Measurements from ENCODE around the gene APOLD1.
A peak's percentile ranks its signal among the peaks of the same experiment; 100 is the strongest.
"Not testable (repeated sequence)": the region's sequence is repeated elsewhere in the genome, so short reads cannot be mapped to it uniquely, and the experiment has no call there.

APOLD1 gene, protein sequence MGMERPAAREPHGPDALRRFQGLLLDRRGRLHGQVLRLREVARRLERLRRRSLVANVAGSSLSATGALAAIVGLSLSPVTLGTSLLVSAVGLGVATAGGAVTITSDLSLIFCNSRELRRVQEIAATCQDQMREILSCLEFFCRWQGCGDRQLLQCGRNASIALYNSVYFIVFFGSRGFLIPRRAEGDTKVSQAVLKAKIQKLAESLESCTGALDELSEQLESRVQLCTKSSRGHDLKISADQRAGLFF

DNA sequence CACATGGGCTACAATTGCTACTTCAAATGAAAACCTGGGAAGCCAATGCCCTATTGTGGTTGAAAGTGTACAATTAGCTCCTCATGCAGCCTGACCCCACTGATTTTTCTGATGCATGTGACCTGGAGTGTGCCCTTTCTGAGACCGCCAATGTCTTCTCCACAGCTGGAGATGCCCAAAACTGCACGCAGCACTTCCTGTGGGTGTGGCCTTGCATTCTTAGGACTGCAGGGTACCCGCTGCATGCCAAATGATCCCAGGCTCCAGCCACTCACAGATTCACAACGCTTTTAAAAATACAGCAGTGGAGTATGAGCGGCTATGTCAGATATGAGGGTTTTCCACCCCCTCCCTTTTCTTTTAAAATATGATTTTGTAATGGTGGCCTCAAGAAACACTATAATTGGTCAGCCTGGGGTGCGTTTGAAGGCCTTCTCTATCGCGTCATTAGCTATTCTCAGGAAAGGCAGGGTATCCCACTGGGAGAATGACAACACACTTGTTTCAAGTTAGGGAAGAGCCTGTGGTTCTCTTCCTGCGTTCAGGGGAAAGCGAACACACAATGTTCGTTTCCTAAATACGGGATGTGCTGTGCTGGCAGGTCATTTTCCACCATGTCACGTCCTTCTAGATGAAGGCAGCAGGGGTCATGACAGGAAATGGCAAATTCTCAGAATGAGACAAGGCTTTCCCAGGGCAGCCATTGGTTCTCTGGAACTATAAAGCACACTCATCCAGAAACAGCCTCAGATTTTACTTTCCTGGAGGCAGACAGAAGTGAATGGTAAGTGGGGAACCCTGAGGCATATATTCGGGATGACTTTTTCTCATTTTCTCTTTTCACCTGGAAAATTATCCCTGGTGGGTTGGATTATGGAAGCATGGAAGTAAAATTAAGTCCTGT, at the start of gene APOLD1:
TSS of gene APOLD1 (plus strand) at position 749 of the 904 bp plus-strand sequence. CDS start at position 782, 33 bp downstream.
- FAIRE-seq (no peak), DNase-seq (ENCODE audit: low spot score) (no peak)

DNA sequence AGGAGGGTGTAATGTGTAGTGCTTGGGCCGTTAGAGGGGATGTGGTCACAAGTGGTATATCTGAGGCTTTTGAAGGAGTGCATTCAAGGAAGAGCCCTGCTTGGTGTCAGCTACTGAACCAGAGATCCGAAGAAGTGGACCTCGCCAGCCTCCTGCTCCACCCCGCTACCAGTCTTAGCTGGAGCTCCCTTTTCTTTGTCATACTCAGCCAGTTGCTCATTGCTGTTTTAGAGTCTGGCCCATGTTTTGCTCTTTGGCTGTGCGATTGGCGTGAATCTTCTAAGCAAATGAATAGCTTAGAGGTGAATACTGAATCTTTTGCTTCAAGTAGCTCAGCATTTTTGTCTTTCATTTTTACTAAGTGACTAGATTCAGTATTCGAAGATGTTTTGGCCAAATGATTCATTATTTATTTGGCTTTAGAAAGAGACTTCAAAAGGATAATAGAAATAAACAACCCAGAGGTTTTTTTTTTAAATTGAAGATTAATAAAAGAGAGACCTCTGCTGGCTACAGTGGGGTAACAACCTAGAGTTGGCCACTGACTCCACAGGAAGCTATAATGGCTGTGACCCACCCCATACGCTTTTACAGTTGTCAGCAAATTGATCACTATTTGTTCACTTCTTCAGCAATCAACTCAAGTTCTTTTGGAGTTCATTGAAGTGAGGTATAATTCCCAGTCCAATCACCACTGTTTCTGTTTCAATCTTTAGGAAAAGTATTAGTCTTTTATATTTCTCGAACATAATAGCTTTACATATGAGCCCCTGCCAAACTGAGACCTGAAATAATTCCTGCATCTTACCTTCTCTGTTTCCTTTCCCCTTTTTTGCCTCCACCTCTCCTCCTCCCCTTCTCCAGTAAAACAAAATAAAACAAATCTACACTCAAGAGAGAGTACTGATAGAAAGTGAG, 48.4 kb upstream of the APOLD1 start:
- DNase-seq (ENCODE audit: low spot score) (peak; percentile 65), FAIRE-seq (peak; percentile 65)

DNA sequence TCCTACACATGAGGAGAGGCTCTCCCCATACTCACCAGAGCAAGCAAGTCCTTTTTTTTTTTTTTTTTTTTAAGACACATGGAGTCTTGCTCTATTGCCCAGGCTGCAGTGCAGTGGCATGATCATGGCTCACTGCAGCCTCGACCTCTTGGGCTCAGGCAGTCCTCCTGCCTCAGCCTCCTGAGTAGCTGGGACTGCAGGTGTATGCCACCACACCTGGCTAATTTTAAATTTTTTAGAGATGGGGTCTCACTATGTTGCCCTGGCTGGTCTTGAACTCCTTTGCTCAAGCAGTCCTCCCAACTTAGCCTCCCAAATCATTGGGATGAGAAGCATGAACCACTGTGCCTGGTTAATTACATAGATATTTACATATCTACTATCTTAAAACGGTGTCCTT, 47.3 kb upstream of the APOLD1 start:
- DNase-seq (ENCODE audit: low spot score); FAIRE-seq: not testable (repeated sequence)

DNA sequence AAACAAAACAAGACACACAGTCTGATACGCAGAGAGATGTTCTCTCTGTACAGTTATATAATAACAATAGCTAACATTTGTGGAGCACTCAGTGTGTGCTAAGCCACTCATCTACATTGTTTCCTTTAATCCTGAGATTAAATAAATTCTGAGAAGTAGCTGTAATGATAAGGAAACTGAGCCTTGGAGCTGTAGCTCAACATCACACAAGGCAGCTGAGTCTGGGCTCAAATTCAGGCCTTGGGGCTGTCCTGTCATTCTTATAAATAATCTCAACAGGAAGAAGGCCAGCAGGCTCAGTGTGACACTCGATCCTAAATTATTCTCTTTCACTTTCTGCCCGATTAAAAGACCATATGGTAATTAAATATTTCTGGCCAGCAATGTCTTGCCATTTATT, 43.8 kb upstream of the APOLD1 start:
- FAIRE-seq: no peak
- no peak for DNase-seq (ENCODE audit: low spot score)

DNA sequence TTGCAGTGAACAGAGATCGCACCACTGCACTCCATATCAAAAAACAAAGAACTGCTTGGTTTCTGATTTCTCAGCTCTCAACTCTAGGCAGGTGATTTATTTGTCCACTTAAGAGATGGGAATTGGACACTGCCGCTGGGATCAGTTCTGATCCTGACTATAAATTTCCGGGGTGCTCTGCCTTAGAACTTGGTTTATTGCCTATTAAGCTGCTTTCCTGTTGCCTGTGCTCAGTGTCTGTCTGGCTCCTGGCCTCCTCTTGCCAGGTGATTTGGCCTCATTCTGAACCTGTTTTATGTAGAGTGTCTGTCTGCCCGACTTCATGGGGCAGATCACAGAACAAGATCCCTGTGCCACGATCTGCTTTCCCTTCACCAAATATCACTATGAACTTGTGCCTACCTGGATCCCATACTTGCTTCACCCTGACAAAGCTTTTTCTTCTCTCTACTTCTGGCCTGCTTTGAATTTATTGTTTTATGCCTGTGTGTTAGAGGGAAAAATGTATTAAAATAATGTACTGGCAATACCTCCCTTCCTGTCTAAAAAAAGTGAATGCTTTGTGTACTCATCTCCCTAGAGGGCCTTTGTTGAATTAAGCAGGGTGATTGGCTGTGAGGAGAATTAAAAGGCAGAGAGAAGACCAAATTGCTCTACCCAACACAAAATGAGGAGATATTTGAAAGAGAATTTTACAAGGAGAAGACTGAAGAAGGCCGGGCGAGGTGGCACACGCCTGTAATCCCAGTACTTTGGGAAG, 40.7 kb upstream of the APOLD1 start:
- DNase-seq (ENCODE audit: low spot score) (no peak), FAIRE-seq (peak; percentile 13)

DNA sequence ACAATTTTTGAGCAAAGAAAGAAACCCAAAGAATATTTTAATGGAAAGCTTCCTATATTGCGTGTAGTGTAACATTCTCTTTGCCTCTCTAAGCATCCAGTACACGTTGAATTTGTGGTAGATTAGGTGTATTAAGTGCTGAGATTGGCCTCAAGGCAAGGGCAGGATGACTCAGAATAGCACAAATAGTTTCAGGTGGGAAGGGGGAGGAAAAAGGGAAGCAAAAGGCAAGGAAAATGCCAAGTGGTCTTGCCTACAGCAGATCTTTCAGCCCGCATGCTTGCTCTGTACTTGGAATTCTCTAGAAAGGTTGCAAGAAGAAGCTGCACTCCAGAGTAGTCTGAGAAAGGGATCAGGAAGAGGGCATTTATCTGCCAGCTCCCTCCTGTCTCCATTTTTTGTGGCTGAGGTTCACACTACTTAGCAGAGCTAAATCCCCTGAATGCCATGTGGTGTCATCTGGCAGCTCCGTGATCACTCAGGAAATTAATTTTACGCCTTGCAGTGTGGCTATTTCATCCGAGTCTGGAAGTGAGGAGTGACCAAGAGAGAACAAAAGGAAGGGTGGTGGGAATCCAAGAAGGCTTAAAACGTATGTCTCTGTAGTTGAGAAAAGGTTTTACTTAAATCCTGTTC, 39.8 kb upstream of the APOLD1 start:
- FAIRE-seq: peak; percentile 68
- DNase-seq (ENCODE audit: low spot score): peak; percentile 35

DNA sequence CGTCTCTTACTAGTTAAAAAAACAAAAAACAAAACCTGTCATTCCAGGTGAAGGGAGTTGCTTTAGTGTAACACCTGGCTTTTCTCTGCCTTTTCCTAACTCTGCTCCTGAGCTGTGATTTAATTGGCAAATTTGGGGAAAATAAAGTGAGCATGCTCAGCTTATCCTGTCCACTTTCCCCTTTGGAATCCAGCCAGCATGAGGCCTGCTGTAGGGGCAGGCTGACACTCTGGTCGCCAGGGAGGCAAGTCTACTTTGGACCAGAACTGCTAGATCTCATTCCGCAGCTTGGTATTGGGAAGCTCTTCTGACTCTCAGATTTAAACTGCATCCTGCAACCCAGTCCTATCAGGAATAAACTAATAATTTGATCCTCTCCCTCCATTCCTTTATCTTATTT, 38.2 kb upstream of the APOLD1 start:
- DNase-seq (ENCODE audit: low spot score) (no peak), FAIRE-seq (peak; percentile 77)

DNA sequence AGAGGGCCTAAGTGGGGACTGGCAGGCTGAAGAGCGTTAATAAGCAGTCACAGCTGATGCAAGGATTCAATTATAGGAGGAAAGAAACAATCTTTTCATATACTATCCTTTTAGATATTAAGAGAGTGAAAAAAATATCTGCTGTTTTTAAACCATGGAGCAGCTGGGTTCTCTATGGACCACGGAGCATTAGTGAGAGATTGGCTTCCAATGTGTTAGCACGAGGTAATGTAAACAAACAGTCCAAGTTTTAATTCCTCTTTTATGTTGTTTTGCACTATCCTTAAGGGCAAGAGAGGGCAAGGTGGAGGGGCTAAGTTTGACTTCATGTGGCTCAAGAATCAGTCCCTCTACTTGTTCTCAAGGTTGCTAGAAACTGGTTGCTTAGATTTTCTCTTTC, 37.4 kb upstream of the APOLD1 start:
- FAIRE-seq (no peak), DNase-seq (ENCODE audit: low spot score) (no peak)

DNA sequence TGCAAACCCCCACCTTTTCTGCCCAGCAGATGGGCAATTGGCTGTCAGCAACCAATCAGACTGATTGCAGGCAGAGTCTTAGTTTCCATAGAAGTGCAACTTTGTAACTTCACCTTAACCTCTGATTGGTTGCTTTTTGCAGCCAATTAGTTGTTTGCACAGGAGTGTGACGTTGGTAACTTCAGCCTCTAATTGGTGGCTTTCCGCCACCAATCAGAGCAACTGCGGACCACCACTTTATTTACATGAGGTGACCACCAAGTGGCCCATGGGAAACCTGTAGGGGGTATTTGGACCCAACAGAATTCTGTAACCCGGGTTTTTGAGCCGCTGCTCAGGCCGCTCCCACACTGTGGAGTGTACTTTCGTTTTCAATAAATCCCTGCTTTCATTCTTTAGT, 36.0 kb upstream of the APOLD1 start:
- FAIRE-seq: no peak

DNA sequence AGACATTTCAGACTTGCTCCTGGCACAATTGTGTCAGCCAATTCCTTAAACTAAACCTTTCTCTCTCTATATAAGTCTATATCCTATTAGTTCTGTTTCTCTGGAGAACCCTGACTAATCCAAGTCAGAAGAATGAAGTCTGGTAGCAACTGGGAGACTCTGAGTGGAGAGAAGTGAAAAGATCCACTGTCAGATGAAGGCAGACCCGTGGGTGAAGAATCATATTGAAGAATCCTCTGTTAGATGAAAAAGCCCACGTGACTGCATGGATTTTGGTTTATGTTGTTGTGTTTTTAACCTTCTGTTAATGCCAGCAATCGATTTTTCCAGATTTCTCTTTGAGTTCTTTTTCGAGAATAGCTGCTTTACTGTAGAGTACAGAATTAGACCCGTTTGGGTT, 29.5 kb upstream of the APOLD1 start:
- no peak for DNase-seq (ENCODE audit: low spot score)
- no peak for FAIRE-seq

More for the DNA sequence above, 36.0 kb upstream of the APOLD1 start:
- no peak for DNase-seq (ENCODE audit: low spot score)

DNA sequence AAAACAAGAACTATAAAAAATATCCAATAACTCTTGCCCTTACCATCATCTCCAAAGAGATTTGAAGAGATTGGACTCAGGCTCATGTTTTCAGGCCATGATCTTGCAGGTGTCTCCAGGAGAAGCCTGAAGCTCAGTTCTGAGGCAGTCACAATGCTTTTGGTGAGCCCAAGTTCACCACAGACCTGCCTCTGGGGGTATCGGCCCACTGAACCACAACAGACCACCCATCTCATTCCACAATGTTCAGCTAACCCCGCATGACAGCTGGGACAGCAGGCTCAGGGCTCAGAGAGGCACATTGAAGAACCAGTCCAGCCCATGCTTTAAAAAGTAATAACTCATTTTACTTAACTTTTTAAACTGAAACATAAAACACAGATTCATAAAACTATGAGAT, 28.3 kb upstream of the APOLD1 start:
- DNase-seq (ENCODE audit: low spot score) (no peak), FAIRE-seq (no peak)

DNA sequence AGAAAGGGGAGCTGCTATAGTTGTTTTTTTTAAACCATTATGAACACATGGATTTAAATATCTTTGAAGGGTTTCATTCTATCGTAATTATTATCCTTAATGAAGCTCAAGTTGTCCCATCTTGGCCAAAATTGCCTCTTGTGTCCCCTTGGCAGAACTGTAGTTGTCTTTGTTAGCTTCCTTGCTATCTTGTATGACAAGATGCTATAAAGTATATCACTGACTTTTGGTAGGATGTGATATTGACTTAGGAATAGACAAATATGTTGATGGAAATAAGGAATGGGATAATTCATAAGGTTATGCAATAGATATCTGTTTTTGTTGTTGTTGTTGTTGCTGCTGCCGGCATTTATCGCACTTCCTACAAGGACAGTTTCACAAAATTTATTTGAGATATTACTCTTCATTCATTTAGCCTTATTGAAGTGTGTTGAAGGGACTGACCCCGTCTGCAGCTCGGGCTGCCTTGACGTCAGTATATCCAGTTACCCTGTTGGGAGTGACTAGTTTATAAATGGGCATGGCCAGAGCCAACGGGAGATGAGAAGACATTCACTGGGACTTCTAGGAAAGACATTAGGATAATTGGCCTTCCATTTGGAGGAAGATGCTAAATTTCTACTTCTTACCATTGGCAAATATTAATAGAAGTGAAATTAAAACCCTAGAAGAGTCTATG, 26.1 kb upstream of the APOLD1 start:
- DNase-seq (ENCODE audit: low spot score) (no peak), FAIRE-seq (no peak)

DNA sequence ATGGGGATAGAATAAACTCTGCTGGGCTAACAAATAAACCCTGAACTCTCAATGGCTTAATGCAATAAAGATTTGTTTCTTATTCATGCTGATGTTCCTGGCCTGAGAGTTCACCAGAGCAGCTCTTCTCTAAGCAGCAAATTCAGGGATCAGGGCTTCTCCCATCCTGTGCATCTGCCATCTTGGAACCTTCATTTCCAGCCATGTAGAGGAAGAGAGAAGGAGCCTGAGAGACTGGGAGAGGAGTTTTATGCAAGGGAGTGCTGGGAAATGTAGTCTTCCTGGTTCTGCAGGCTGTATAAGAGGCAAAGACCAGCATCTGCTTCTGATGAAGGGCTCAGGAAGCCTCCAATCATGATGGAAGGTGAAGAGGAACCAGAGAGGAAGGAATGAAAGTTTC, 20.6 kb upstream of the APOLD1 start:
- no peak for FAIRE-seq

DNA sequence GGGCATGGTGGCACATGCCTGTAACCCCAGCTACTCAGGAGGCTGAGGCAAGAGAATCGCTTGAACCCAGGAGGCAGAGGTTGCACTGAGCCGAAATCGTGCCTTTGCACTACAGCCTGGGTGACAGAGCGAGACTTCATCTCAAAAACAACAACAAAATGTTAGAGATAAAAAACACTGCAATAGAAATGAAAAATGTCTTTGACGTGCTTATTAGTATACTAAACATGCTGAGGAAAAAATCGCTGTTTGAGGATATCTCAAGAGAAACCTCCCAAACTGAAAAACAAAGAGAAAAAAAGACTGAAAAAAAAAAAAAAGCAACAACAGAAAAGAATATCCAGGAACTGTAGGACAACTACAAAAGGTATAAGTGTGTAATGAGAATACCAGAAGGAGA, 15.2 kb upstream of the APOLD1 start:
- FAIRE-seq: no peak
- DNase-seq (ENCODE audit: low spot score): no peak

More for the DNA sequence above, 20.6 kb upstream of the APOLD1 start:
- no peak for DNase-seq (ENCODE audit: low spot score)

DNA sequence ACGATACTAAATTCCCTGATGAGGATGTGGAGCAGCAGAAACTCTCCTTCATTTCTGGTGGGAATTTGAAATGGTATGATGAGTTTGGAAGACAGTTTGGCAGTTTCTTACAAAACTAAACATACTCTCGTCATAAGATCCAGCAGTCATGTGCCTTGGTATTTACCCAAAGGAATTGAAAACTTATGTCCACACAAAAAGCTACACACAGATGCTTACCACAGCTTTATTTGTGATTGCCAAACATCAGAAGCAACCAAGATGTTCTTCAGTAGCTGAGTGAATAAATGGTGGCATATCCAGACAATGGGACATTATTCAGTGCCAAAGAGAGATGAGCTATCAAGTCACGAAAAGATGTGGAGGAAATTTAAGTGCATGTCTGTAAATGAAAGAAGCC, 10.7 kb upstream of the APOLD1 start:
- FAIRE-seq (no peak), DNase-seq (ENCODE audit: low spot score) (no peak)

DNA sequence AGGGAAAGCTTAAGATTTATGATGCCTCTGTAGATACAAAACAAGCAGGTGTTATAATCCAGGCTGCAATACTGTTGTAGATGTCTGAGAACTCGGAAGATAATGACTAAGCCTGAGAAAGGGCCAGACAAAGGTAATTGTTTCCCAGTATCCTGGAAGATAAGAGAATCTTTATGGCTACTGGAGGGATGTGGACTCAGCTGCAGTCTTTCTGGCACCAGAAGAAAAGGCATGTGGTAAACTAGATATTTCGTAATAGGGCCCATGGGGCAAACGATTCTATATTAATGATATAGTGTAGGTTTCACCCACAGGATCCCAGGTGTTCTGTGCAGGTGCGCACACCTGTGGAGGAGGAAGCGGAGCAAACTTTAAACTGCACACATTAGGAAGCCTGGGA, 9.2 kb upstream of the APOLD1 start:
- DNase-seq (ENCODE audit: low spot score) (peak; percentile 64), FAIRE-seq (no peak)

DNA sequence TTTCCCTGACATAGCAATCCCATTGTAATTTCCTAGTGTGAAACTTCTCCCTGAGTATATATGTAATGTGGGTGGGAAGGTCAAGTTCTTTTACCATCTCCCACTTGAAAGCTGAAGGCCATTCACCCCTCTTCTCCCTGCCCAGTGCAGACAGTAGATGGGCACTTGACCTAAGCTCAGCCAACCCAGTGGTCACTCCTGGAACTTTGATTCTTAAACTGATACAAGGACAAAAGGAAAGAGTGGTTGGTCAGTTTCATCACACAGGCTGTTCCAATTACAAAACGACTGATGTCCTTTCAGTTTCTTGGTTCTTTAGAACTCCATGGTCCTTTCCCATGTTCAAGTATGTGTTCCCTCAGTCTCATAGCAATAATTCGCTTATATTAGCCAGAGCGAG, 8.4 kb upstream of the APOLD1 start:
- FAIRE-seq (no peak), DNase-seq (ENCODE audit: low spot score) (no peak)

DNA sequence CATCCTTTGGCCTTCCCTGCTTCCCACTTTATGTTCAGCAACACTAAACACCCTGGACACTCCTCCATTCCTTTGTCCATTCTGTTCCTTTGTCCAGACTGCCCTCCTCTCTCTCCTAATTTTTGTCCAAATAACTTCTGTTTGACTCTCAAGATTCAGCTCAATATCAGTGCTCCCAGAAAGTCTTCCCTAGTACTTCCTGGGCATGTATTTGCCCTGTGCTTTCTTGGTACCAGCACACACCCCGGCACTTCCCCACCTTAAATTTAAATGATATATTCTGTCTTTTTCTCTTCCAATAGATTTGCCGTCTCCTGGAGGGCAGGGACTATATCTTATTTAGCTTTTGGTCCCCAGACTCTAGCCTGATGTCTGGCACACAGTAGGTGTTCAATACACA, 6.5 kb upstream of the APOLD1 start:
- no peak for FAIRE-seq

DNA sequence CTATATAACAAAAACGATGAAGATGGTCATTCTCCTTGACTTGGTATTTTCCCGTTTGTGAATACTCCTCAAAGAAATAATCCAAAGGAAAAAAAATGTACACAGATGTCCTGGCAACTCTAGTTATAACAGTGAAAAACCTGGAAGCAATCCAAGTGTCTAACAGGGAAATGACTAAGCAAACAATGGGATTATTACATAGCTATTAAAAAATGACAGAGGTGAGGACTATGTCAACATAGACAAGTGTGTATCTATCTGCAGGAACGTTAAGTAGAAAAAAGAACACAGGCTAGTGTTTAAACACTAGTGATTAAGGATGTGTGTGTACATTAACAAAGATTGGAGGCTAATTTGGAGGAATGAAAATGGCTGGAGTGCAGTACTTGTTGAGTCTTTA, 5.9 kb upstream of the APOLD1 start:
- DNase-seq (ENCODE audit: low spot score) (peak; percentile 67), FAIRE-seq (no peak)

More for the DNA sequence above, 6.5 kb upstream of the APOLD1 start:
- DNase-seq (ENCODE audit: low spot score): no peak

DNA sequence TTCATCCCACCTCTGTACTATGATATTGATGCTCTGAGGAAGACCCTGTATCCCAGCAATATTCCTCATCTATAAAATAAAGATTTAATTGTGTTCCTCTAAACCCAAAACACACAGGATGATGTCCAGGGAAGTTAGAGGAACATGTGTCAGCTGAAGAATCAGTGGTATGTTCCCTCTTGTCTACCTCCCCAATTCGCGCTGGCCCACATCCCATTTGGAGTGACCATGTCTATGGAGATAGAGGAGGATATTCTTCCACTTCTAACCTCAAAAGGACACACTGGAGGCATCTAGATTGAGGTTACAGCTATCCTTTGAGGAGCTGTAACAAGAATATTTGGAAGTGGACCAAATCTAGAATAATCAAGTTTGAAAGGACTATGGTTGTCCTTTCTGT, 1.3 kb upstream of the APOLD1 start:
- DNase-seq (ENCODE audit: low spot score) (no peak), FAIRE-seq (no peak)
